Brain microvascular endothelial cell (primary cell): ENCODE measurements around the gene PKHD1.

Experiments
- DNase-seq: peaks from one replicate; pipeline ENCODE4 v3.0.0-alpha.2; 2020
- H3K27ac ChIP-seq: fragments of 250-450 bp; sonication (Bioruptor Pico); 2 replicates; pipeline ENCODE4 v1.5.1; 2020; ENCODE audit warnings: mild to moderate bottlenecking, moderate library complexity
- H3K27me3 ChIP-seq: fragments of 250-450 bp; sonication (Bioruptor Pico); replicated peaks from 2 replicates; pipeline ENCODE4 v1.5.1; 2020; ENCODE audit warnings: mild to moderate bottlenecking
- H3K36me3 ChIP-seq: fragments of 250-450 bp; sonication (Bioruptor Pico); replicated peaks from 2 replicates; pipeline ENCODE4 v1.5.1; 2020; ENCODE audit warnings: mild to moderate bottlenecking
- H3K4me3 ChIP-seq: 2 replicates; pipeline ENCODE4 v1.5.1; 2011; ENCODE audit warnings: low read depth, mild to moderate bottlenecking, control low read depth, low read length, moderate library complexity
- CTCF ChIP-seq: IDR thresholded peaks from 2 replicates; pipeline ENCODE4 v1.5.1; 2011; ENCODE audit warnings: low read depth, mild to moderate bottlenecking, moderate library complexity, low read length, control low read depth, inconsistent platforms; ENCODE audit errors: missing control alignments
- in situ Hi-C: cut with HindIII; loops from 2 replicates; pipeline ENCODE4 v1.10.0; 2017; ENCODE audit warnings: low sequenced_read_pairs, low pct_ligation_motif_present

Gene PKHD1

GRCh38 chr6:51765230-51765629 is 322.2 kb downstream of the PKHD1 start:
- H3K36me3 ChIP-seq: no peaks in the 10 kb centered on the region
- DNase-seq: no peak
- no peak overlapping the region for H3K4me3 ChIP-seq
- TF ChIP-seq CTCF: no peak
- in situ Hi-C loops: no loop called here
- no peak overlapping the region for H3K27ac ChIP-seq
- H3K27me3 ChIP-seq: no peaks in the 10 kb centered on the region

GRCh38 chr6:51753635-51754034 is 333.8 kb downstream of the PKHD1 start:
- H3K4me3 ChIP-seq: no peak overlapping the region
- no peak overlapping the region for H3K27ac ChIP-seq
- DNase-seq: no peak

GRCh38 chr6:51743999-51744398 is 343.4 kb downstream of the PKHD1 start:
- Histone ChIP-seq H3K27ac (no peak overlapping the region), H3K27me3 (no peaks in the 10 kb centered on the region), H3K4me3 (no peak overlapping the region), H3K36me3 (no peaks in the 10 kb centered on the region)
- no peak for DNase-seq
- in situ Hi-C loops: no loop called here
- no peak for TF ChIP-seq CTCF

More at GRCh38 chr6:51753635-51754034, 333.8 kb downstream of the PKHD1 start:
- H3K27me3 ChIP-seq: no peaks in the 10 kb centered on the region
- H3K36me3 ChIP-seq: no peaks in the 10 kb centered on the region
- TF ChIP-seq CTCF: no peak
- in situ Hi-C loops: no loop called here

- no peaks in the 10 kb centered on the region for H3K27me3 ChIP-seq
- DNase-seq: no peak
- no peak overlapping the region for H3K4me3 ChIP-seq
- in situ Hi-C loops: no loop called here
- H3K27ac ChIP-seq: no peak overlapping the region
- no peak for TF ChIP-seq CTCF
- no peaks in the 10 kb centered on the region for H3K36me3 ChIP-seq
These were observed 346.8 kb downstream of the PKHD1 start for GRCh38 chr6:51740658-51741057.

GRCh38 chr6:51738614-51739013 is 348.8 kb downstream of the PKHD1 start:
- Histone ChIP-seq H3K27me3 (no peaks in the 10 kb centered on the region), H3K27ac (no peak overlapping the region), H3K4me3 (no peak overlapping the region), H3K36me3 (no peaks in the 10 kb centered on the region)
- TF ChIP-seq CTCF: no peak
- DNase-seq: no peak
- in situ Hi-C loops: no loop called here

GRCh38 chr6:51737580-51738360 is 349.6 kb downstream of the PKHD1 start:
- no peak overlapping the region for H3K27ac ChIP-seq
- no peaks in the 10 kb centered on the region for H3K36me3 ChIP-seq
- in situ Hi-C loops: no loop called here
- no peak for DNase-seq
- no peak overlapping the region for H3K4me3 ChIP-seq
- H3K27me3 ChIP-seq: no peaks in the 10 kb centered on the region
- no peak for TF ChIP-seq CTCF
